ENCODE data around the gene TNKS2. TPM values are rescaled to one million over a fixed set of nuclear protein-coding genes. Genes with fewer than 3 reads are reported as not detected.

TNKS2 gene
- total RNA-seq, 1 experiment from 2014 or later, result 46.2 TPM

DNA sequence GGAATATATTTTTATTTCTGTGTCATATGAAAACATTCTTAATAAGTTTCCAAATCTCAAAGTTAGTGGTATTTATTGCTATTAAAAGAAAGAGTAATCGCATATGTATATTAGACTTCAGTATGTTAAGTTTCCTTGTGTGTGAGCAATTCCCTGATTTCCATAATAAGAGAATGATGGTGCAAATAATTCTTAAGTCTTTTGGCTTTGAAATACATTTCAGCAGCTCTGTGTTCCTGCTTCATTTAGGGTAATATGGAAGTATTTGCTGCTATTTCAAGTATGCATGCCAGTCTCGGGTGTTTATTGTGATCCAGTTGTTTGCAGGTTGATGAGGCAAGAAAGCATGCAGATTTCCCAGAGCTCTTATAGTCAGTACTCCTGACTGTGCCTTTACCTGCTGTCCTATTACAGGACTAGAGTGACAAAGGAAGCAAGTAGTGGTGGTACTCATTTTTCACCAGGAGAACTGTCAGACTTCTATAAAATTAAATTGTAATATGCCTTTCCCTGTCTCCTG, 67.4 kb downstream of the TNKS2 start:
- Histone ChIP-seq H3K36me3 (ENCODE audit: control insufficient read depth, insufficient read depth, low read length) (peaks cover 37% of the 10 kb centered on the region), H3K4me3 (ENCODE audit: low read depth in 2 of 2, low read length in 2 of 2) (no peak overlapping the region), H3K27me3 (ENCODE audit: control insufficient read depth, insufficient read depth, low read length) (no peaks in the 10 kb centered on the region), H3K4me1 (ENCODE audit: control insufficient read depth, insufficient read depth, low read length) (no peaks in the 10 kb centered on the region), H3K9me3 (ENCODE audit: control insufficient read depth, insufficient read depth, low read depth, low read length) (no peaks in the 10 kb centered on the region), H3K27ac (ENCODE audit: low read length) (no peak overlapping the region)
- CTCF ChIA-PET, result no interaction called here
- no TSS peak for BruUV-seq (replicated peaks)
- POLR2A ChIA-PET, result no interaction called here
- in situ Hi-C loops (cut with HindIII; ENCODE audit: low pct_unique_long_range_greater_than_20kb, low sequenced_read_pairs) (no loop called here), intact Hi-C loops (cut with micrococcal nuclease; ENCODE audit: unreplicated experiment) (no loop called here)
- ATAC-seq, result no peak
- TF ChIP-seq TCF7L2 (IDR thresholded peaks at IDR 0.05; ENCODE audit: low read depth, low read length), result no peak
- TF ChIP-seq REST (IDR thresholded peaks at IDR 0.05; ENCODE audit: insufficient read depth in 1 of 2, low read depth in 2 of 2, low read length in 1 of 2), result no peak
- TF ChIP-seq SIN3A (IDR thresholded peaks at IDR 0.05; ENCODE audit: borderline replicate concordance, insufficient read depth, low read depth, low read length), result no peak
- DNase-seq (ENCODE audit: low read depth, low spot score), result no peak

GRCh38 chr10:91875156-91875555, 76.9 kb downstream of the TNKS2 start:
- ATAC-seq, result no peak
- no peak for DNase-seq (ENCODE audit: low read depth, low spot score)
- Histone ChIP-seq H3K4me1 (ENCODE audit: control insufficient read depth, insufficient read depth, low read length) (peaks cover 3% of the 10 kb centered on the region; the same call in 1 of the 2 replicates), H3K27me3 (ENCODE audit: control insufficient read depth, insufficient read depth, low read length) (no peaks in the 10 kb centered on the region), H3K36me3 (ENCODE audit: control insufficient read depth, insufficient read depth, low read length) (no peaks in the 10 kb centered on the region), H3K4me3 (ENCODE audit: low read depth in 2 of 2, low read length in 2 of 2) (no peak overlapping the region), H3K27ac (ENCODE audit: low read length) (no peak overlapping the region), H3K9me3 (ENCODE audit: control insufficient read depth, insufficient read depth, low read depth, low read length) (no peaks in the 10 kb centered on the region)
- no TSS peak for BruUV-seq (replicated peaks)
- POLR2A ChIA-PET, result interaction anchor here (0.6 kb wide), 1 partner anchor 455 kb away, joined by 3 read pairs; no protein-coding TSS in a partner anchor
- TF ChIP-seq, protein P1, sequence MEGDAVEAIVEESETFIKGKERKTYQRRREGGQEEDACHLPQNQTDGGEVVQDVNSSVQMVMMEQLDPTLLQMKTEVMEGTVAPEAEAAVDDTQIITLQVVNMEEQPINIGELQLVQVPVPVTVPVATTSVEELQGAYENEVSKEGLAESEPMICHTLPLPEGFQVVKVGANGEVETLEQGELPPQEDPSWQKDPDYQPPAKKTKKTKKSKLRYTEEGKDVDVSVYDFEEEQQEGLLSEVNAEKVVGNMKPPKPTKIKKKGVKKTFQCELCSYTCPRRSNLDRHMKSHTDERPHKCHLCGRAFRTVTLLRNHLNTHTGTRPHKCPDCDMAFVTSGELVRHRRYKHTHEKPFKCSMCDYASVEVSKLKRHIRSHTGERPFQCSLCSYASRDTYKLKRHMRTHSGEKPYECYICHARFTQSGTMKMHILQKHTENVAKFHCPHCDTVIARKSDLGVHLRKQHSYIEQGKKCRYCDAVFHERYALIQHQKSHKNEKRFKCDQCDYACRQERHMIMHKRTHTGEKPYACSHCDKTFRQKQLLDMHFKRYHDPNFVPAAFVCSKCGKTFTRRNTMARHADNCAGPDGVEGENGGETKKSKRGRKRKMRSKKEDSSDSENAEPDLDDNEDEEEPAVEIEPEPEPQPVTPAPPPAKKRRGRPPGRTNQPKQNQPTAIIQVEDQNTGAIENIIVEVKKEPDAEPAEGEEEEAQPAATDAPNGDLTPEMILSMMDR (IDR thresholded peaks at IDR 0.05), result no peak
- no peak for TF ChIP-seq SIN3A (IDR thresholded peaks at IDR 0.05; ENCODE audit: borderline replicate concordance, insufficient read depth, low read depth, low read length)
- no peak for TF ChIP-seq POLR2AphosphoS5 (IDR thresholded peaks at IDR 0.05; ENCODE audit: low read depth, low read length)
- no peak for TF ChIP-seq REST (IDR thresholded peaks at IDR 0.05; ENCODE audit: insufficient read depth in 1 of 2, low read depth in 2 of 2, low read length in 1 of 2)
- TF ChIP-seq TCF7L2 (IDR thresholded peaks at IDR 0.05; ENCODE audit: low read depth, low read length), result no peak
- CTCF ChIA-PET, result no interaction called here
- in situ Hi-C loops (cut with HindIII; ENCODE audit: low pct_unique_long_range_greater_than_20kb, low sequenced_read_pairs) (no loop called here), intact Hi-C loops (cut with micrococcal nuclease; ENCODE audit: unreplicated experiment) (no loop called here)

Measured in Panc1 (cell line).